DOHH2 (cell line): Measurements from ENCODE around the gene ICE1.
"Not testable (repeated sequence)": the region's sequence is repeated elsewhere in the genome, so short reads cannot be mapped to it uniquely, and the experiment has no call there.

ENCODE experiments used
- EZH2phosphoT487 ChIP-seq: fragments of 200-600 bp; sonication (generic); IDR thresholded peaks from 2 replicates; pipeline ENCODE4 v1.6.1; 2017; ENCODE audit warnings: borderline replicate concordance, mild to moderate bottlenecking, antibody characterized with exemption, low read length, moderate library complexity, mixed read lengths
- TF ChIP-seq, protein P1 (sequence below): fragments of 200-600 bp; sonication (generic); IDR thresholded peaks from one replicate; pipeline ENCODE4 v1.5.1; 2014; ENCODE audit warnings: antibody characterized with exemption, mild to moderate bottlenecking, low read depth, low read length; ENCODE audit not compliant: poor library complexity, severe bottlenecking

DNA sequence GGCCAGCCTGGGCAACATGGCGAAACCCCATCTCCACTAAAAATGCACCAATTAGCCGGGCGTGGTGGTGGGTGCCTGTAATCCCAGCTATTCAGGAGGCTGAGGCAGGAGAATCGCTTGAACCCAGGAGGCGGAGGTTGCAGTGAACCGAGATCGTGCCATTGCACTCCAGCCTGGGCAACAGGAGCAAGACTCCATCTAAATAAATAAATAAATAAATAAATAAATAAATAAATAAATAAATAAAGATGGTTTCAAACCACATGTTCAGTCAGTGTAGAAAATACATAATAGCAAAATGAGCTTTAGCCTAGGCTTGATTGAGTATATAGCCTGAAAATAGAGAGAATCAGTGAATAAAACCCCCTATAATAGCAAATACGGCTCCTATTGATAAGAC lies 27.4 kb upstream of the ICE1 start:
- TF ChIP-seq, protein P1, sequence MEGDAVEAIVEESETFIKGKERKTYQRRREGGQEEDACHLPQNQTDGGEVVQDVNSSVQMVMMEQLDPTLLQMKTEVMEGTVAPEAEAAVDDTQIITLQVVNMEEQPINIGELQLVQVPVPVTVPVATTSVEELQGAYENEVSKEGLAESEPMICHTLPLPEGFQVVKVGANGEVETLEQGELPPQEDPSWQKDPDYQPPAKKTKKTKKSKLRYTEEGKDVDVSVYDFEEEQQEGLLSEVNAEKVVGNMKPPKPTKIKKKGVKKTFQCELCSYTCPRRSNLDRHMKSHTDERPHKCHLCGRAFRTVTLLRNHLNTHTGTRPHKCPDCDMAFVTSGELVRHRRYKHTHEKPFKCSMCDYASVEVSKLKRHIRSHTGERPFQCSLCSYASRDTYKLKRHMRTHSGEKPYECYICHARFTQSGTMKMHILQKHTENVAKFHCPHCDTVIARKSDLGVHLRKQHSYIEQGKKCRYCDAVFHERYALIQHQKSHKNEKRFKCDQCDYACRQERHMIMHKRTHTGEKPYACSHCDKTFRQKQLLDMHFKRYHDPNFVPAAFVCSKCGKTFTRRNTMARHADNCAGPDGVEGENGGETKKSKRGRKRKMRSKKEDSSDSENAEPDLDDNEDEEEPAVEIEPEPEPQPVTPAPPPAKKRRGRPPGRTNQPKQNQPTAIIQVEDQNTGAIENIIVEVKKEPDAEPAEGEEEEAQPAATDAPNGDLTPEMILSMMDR = not testable (repeated sequence)
- TF ChIP-seq EZH2phosphoT487 = not testable (repeated sequence)
